Lung (tissue), 16 donors: ENCODE measurements around the gene IRAG1. TPM values are rescaled to one million over a fixed set of nuclear protein-coding genes. Genes with fewer than 3 reads are reported as not detected.
A peak's percentile ranks its signal among the peaks of the same experiment; 100 is the strongest.

Source experiments
- ATAC-seq: fragments of 200-7000 bp; cut with Tn5 transposase; one replicate; pipeline ENCODE4 v1.9.1; 2020; ENCODE audit warnings: moderate number of reproducible peaks; ENCODE audit not compliant: insufficient read depth, low FRiP score
- DNase-seq, 3 donors: peaks; one replicate each; pipeline ENCODE4 v3.0.0-alpha.2; 2013 to 2017
- H3K27ac ChIP-seq, 2 donors: one replicate each; pipeline ENCODE4 v1.5.1; 2013; ENCODE audit warnings: mild to moderate bottlenecking in 2 of 2, moderate library complexity in 2 of 2, control low read depth in 1 of 2, inconsistent platforms in 1 of 2, low read depth in 1 of 2, low read length in 1 of 2
- H3K27me3 ChIP-seq, 3 donors: one replicate each; pipeline ENCODE4 v1.5.1; 2013; ENCODE audit warnings: low read length in 2 of 3; ENCODE audit not compliant: control insufficient read depth in 3 of 3, insufficient read depth in 3 of 3
- H3K36me3 ChIP-seq, 4 donors: one replicate each; pipeline ENCODE4 v1.5.1; 2013; ENCODE audit warnings: low read length in 4 of 4, mild to moderate bottlenecking in 1 of 4, moderate library complexity in 1 of 4; ENCODE audit not compliant: control insufficient read depth in 4 of 4, insufficient read depth in 4 of 4
- H3K4me1 ChIP-seq, 5 donors: one replicate each; pipeline ENCODE4 v1.5.1; 2013; ENCODE audit warnings: low read length in 5 of 5, mild to moderate bottlenecking in 2 of 5, moderate library complexity in 1 of 5; ENCODE audit not compliant: control insufficient read depth in 5 of 5, insufficient read depth in 5 of 5
- H3K4me3 ChIP-seq: one replicate; pipeline ENCODE4 v1.5.1; 2013; ENCODE audit warnings: mild to moderate bottlenecking, control low read depth, moderate library complexity
- H3K9ac ChIP-seq, 2 donors: one replicate each; pipeline ENCODE4 v1.5.1; 2013; ENCODE audit warnings: low read length in 2 of 2, control low read depth in 1 of 2; ENCODE audit not compliant: insufficient read depth in 1 of 2
- H3K9me3 ChIP-seq, 4 donors: one replicate each; pipeline ENCODE4 v1.5.1; 2013; ENCODE audit warnings: low read length in 3 of 4, mild to moderate bottlenecking in 1 of 4, moderate library complexity in 1 of 4; ENCODE audit not compliant: control insufficient read depth in 4 of 4, insufficient read depth in 3 of 4
- WGBS, 2 donors: extraction: QIAGEN DNeasy Blood & Tissue Kit; methylation state at CpG; one replicate each; pipeline ENCODE4 v1.1.7; 2013; 5-methylcytosine and 5-hydroxymethylcytosine counted together
- long read RNA-seq, 5 donors: transcript quantifications; one replicate each; lab custom pipeline, GENCODE V29; 2026
- polyA plus RNA-seq, 2 donors: library from polyadenylated mRNA; stranded (reverse); fragments of 200-250 nt; gene quantifications; one replicate each; pipeline ENCODE4 v1.2.1, GENCODE V29; 2013
- total RNA-seq, 2 donors: library from RNA; depleted of rRNA in 1 of 2; stranded (reverse); fragments of >200 nt in 1 of 2; gene quantifications; one replicate each; pipeline ENCODE4 v1.2.1, GENCODE V29; 2014 to 2021
- TF ChIP-seq, protein P1 (sequence below): IDR thresholded peaks from 2 replicates; pipeline ENCODE4 v1.5.1; 2012; ENCODE audit warnings: mild to moderate bottlenecking; ENCODE audit errors: control extremely low read depth, extremely low read depth
- donor health status: control.
- donor health status: control.
- donor health status: Bipolar disorder and iron deficiency.
- donor health status: healthy.
- donor health status: DM: yes; HTN: yes; CAD: no.

IRAG1 gene
- 10 to 100 TPM; 16.1 to 17.0 TPM for total RNA-seq
- polyA plus RNA-seq, result 10 to 100 TPM in 1 of 2 donors, 1 to 10 TPM in 1; 2.8 to 10.4 TPM
- long read RNA-seq, donor 1, result 0 reads
- long read RNA-seq, donor 2, result 0 reads
- long read RNA-seq, donor 3, result 0 reads
- long read RNA-seq, donor 4, result 0 reads
- long read RNA-seq, donor 5, result 0 reads

DNA sequence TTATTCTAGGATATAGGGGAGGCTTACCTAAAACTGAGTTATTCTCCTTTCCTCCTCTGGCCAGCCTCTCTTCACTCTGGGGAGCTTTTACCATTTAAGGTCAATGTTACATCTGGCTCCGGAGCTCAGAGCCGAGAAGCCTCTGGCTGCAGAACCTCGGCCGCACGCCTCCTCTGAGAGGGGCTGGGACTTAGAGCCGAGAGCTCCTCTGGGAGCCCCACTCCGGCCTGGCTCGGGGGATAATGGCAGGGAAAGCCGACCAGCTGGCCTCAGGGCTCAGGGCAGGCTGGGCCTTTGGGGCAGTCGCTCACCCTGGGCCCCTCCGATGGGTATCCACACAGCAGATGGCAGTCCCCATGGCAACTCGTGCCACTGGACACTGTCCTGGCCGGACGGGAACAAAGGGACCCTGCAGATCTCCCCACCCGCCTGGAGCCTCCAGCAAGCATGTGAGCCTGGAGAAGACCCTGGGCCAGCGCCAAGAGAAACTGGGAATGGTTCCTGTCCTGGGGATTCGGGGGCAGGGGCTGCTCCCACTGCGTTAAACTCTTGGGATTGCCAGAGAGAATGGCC lies at the start of gene IRAG1:
TSS of gene IRAG1 (minus strand) at position 247 of the 573 bp plus-strand sequence. CDS start at position 94, 153 bp downstream.
- Histone ChIP-seq H3K27me3 (no peaks in the 10 kb centered on the region), H3K4me3 (no peak within 1 kb of the TSS), H3K27ac (peak within 1 kb of the TSS; percentile 31 to 48), H3K9me3 (no peaks in the 10 kb centered on the region), H3K36me3 (no peaks in the 10 kb centered on the region), H3K9ac (peak within 1 kb of the TSS; percentile 3 to 78), H3K4me1 (peaks cover 0 to 20% (median 5%) of the 10 kb centered on the region in 5 donors)
- TF ChIP-seq, protein P1, sequence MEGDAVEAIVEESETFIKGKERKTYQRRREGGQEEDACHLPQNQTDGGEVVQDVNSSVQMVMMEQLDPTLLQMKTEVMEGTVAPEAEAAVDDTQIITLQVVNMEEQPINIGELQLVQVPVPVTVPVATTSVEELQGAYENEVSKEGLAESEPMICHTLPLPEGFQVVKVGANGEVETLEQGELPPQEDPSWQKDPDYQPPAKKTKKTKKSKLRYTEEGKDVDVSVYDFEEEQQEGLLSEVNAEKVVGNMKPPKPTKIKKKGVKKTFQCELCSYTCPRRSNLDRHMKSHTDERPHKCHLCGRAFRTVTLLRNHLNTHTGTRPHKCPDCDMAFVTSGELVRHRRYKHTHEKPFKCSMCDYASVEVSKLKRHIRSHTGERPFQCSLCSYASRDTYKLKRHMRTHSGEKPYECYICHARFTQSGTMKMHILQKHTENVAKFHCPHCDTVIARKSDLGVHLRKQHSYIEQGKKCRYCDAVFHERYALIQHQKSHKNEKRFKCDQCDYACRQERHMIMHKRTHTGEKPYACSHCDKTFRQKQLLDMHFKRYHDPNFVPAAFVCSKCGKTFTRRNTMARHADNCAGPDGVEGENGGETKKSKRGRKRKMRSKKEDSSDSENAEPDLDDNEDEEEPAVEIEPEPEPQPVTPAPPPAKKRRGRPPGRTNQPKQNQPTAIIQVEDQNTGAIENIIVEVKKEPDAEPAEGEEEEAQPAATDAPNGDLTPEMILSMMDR, result no peak
- DNase-seq (peak; percentile 75 to 85 (median 81)), ATAC-seq (peak; percentile 27)
- 63 to 67% methylated on average over 18 of the region's 18 CpGs for WGBS, 2 donors

GRCh38 chr11:10742460-10743208 lies 49.1 kb upstream of the IRAG1 start:
- TF ChIP-seq, protein P1, result no peak
- H3K4me1 ChIP-seq, result peaks cover 0 to 6% (median 0%) of the 10 kb centered on the region in 5 donors
- no peak for DNase-seq
- H3K36me3 ChIP-seq, result no peaks in the 10 kb centered on the region
- no peak overlapping the region for H3K4me3 ChIP-seq
- 78 to 79% methylated on average over 9 of the region's 9 CpGs for WGBS, 2 donors
- no peaks in the 10 kb centered on the region for H3K27me3 ChIP-seq
- ATAC-seq, result no peak
- no peak overlapping the region for H3K27ac ChIP-seq
- no peaks in the 10 kb centered on the region for H3K9me3 ChIP-seq
- H3K9ac ChIP-seq, result no peak overlapping the region

- Histone ChIP-seq H3K9me3 (no peaks in the 10 kb centered on the region), H3K27me3 (no peaks in the 10 kb centered on the region), H3K4me3 (no peak overlapping the region), H3K9ac (peak overlapping the region in 1 of 2 donors; percentile 43), H3K27ac (peak overlapping the region in 1 of 2 donors; percentile 80), H3K4me1 (peaks cover 0 to 8% (median 4%) of the 10 kb centered on the region in 5 donors), H3K36me3 (no peaks in the 10 kb centered on the region)
- TF ChIP-seq, protein P1, result peak; percentile 93
- peak; percentile 100 for ATAC-seq
- DNase-seq, result peak; percentile 96 to 98 (median 97)
- WGBS, 2 donors, result 10 to 11% methylated on average over 21 of the region's 21 CpGs
Measured at GRCh38 chr11:10735481-10736475, 42.2 kb upstream of the IRAG1 start.
